Activated B cell treated with CpG ODN at 0.5 μM for 24 hours (primary cell): ENCODE results near the gene MZF1. TPM values are rescaled to one million over a fixed set of nuclear protein-coding genes. Genes with fewer than 3 reads are reported as not detected.
A peak's percentile ranks its signal among the peaks of the same experiment; 100 is the strongest.

Source experiments
- ATAC-seq: fragments of 200-7000 bp; cut with Tn5 transposase; one replicate; pipeline ENCODE4 v1.10.0; 2021; ENCODE audit warnings: low read depth, mild to moderate bottlenecking, moderate library complexity
- CTCF ChIA-PET: fragments of 350-600 bp; sonication (Branson Sonifier 250); formaldehyde crosslinking; loops from one replicate; lab custom pipeline; 2021; ENCODE audit warnings: antibody characterized with exemption; lab: Charles Lee
- POLR2A ChIA-PET: fragments of 350-600 bp; sonication (Branson Sonifier 250); formaldehyde crosslinking; loops from one replicate; lab custom pipeline; 2021; ENCODE audit warnings: antibody characterized with exemption; lab: Charles Lee
- DNase-seq: peaks from one replicate; pipeline ENCODE4 v3.0.0; 2022
- H3K27ac Mint-ChIP-seq: one replicate; pipeline ENCODE4 v1.8.0; 2020; ENCODE audit warnings: mixed read lengths
- H3K27me3 Mint-ChIP-seq: one replicate; pipeline ENCODE4 v1.8.0; 2021; ENCODE audit warnings: mixed read lengths
- H3K36me3 Mint-ChIP-seq: one replicate; pipeline ENCODE4 v1.8.0; 2021; ENCODE audit warnings: low read depth, mixed read lengths
- H3K4me1 Mint-ChIP-seq: one replicate; pipeline ENCODE4 v1.8.0; 2021; ENCODE audit warnings: mixed read lengths
- H3K4me3 Mint-ChIP-seq: one replicate; pipeline ENCODE4 v1.8.0; 2020; ENCODE audit warnings: mild to moderate bottlenecking, mixed read lengths
- H3K9me3 Mint-ChIP-seq: one replicate; pipeline ENCODE4 v1.8.0; 2020; ENCODE audit warnings: mixed read lengths
- CTCF ChIP-seq: fragments of 200-600 bp; IDR thresholded peaks from one replicate; pipeline ENCODE4 v1.8.0; 2022; ENCODE audit warnings: antibody characterized with exemption, mild to moderate bottlenecking
- intact Hi-C: fragments of 100-400 bp; cut with micrococcal nuclease; formaldehyde crosslinking; loops from one replicate; pipeline ENCODE4 v1.15.1; 2024
- total RNA-seq: library from RNA; stranded (reverse); gene quantifications from 2 replicates; pipeline ENCODE4 v1.2.3, GENCODE V29; 2022

MZF1 gene
- total RNA-seq, 1 donor from 2014 or later = 54.5 TPM

GRCh38 chr19:58563034-58563573, 10.0 kb downstream of the MZF1 start:
- H3K27ac Mint-ChIP-seq = no peak overlapping the region
- peaks cover 52% of the 10 kb centered on the region for H3K4me1 Mint-ChIP-seq
- H3K4me3 Mint-ChIP-seq = peak overlapping the region; percentile 80
- TF ChIP-seq CTCF = no peak
- H3K27me3 Mint-ChIP-seq = no peaks in the 10 kb centered on the region
- ATAC-seq (peak; percentile 0), DNase-seq (peak; percentile 42)
- ChIA-PET POLR2A (interaction anchor here (0.6 to 5.8 kb wide), 10 partner anchors 8 to 1293 kb away, joined by 3 to 63 read pairs (median 5); partner anchors contain the start of genes CHMP2A, MZF1, TRIM28 and ZBTB45), CTCF (interaction anchor here (2.0 kb wide), 1 partner anchor 43 kb away, joined by 6 read pairs; the partner anchor contains the start of gene ZBTB45)
- H3K36me3 Mint-ChIP-seq = peaks cover 12% of the 10 kb centered on the region
- intact Hi-C loops = loop anchor here (1.0 kb wide), 1 partner anchor 9 kb away; no protein-coding TSS in a partner anchor
- no peaks in the 10 kb centered on the region for H3K9me3 Mint-ChIP-seq

GRCh38 chr19:58562122-58563033, 10.8 kb downstream of the MZF1 start:
- H3K9me3 Mint-ChIP-seq = no peaks in the 10 kb centered on the region
- ATAC-seq (no peak), DNase-seq (peak; percentile 41)
- no peak for TF ChIP-seq CTCF
- H3K4me1 Mint-ChIP-seq = peaks cover 59% of the 10 kb centered on the region
- intact Hi-C loops = loop anchor here (1.0 kb wide), 1 partner anchor 10 kb away; no protein-coding TSS in a partner anchor
- H3K36me3 Mint-ChIP-seq = peaks cover 16% of the 10 kb centered on the region
- POLR2A ChIA-PET = interaction anchor here (0.6 to 5.8 kb wide), 11 partner anchors 8 to 1292 kb away, joined by 3 to 63 read pairs (median 4); partner anchors contain the start of genes CHMP2A, MZF1, TRIM28 and ZBTB45
- H3K4me3 Mint-ChIP-seq = peak overlapping the region; percentile 80
- H3K27ac Mint-ChIP-seq = no peak overlapping the region
- CTCF ChIA-PET = interaction anchor here (2.0 kb wide), 1 partner anchor 43 kb away, joined by 6 read pairs; the partner anchor contains the start of gene ZBTB45
- no peaks in the 10 kb centered on the region for H3K27me3 Mint-ChIP-seq

GRCh38 chr19:58561373-58562121, 11.6 kb downstream of the MZF1 start:
- no peak for TF ChIP-seq CTCF
- CTCF ChIA-PET = interaction anchor here (0.6 to 2.0 kb wide), 4 partner anchors 42 to 78 kb away, joined by 3 to 6 read pairs (median 4); partner anchors contain the start of gene ZBTB45

GRCh38 chr19:58560921-58561320, 12.2 kb downstream of the MZF1 start:
- CTCF ChIA-PET = interaction anchor here (0.6 to 1.4 kb wide), 3 partner anchors 41 to 77 kb away, joined by 3 to 5 read pairs (median 4); partner anchors contain the start of gene ZBTB45
- ATAC-seq = no peak
- Mint-ChIP-seq H3K36me3 (peaks cover 26% of the 10 kb centered on the region), H3K9me3 (no peaks in the 10 kb centered on the region), H3K27ac (peak overlapping the region; percentile 53), H3K4me3 (no peak overlapping the region), H3K27me3 (no peaks in the 10 kb centered on the region), H3K4me1 (peaks cover 67% of the 10 kb centered on the region)
- no peak for TF ChIP-seq CTCF
- intact Hi-C loops = no loop called here
- no peak for DNase-seq
- POLR2A ChIA-PET = interaction anchor here (0.7 to 5.8 kb wide), 5 partner anchors 10 to 41 kb away, joined by 3 to 63 read pairs (median 14); partner anchors contain the start of genes MZF1, TRIM28 and ZBTB45

More at GRCh38 chr19:58561373-58562121, 11.6 kb downstream of the MZF1 start:
- peaks cover 67% of the 10 kb centered on the region for H3K4me1 Mint-ChIP-seq
- intact Hi-C loops = no loop called here
- no peaks in the 10 kb centered on the region for H3K9me3 Mint-ChIP-seq
- peaks cover 21% of the 10 kb centered on the region for H3K36me3 Mint-ChIP-seq
- ATAC-seq (no peak), DNase-seq (no peak)
- H3K4me3 Mint-ChIP-seq = peak overlapping the region; percentile 80
- no peak overlapping the region for H3K27ac Mint-ChIP-seq
- H3K27me3 Mint-ChIP-seq = no peaks in the 10 kb centered on the region
- POLR2A ChIA-PET = interaction anchor here (1.0 to 5.8 kb wide), 7 partner anchors 7 to 42 kb away, joined by 3 to 63 read pairs (median 12); partner anchors contain the start of genes CHMP2A, MZF1, TRIM28 and ZBTB45
